H1 (cell line): ENCODE data around the gene ILK. TPM values are rescaled to one million over a fixed set of nuclear protein-coding genes. Genes with fewer than 3 reads are reported as not detected.
A peak's percentile ranks its signal among the peaks of the same experiment; 100 is the strongest.

ENCODE experiments used
- CTCF ChIA-PET: fragments of 300-600 bp; sonication (Branson Sonifier 250); formaldehyde crosslinking; loops from one replicate; lab custom pipeline; 2021; ENCODE audit not compliant: partially characterized antibody; lab: Charles Lee
- POLR2A ChIA-PET: fragments of 300-600 bp; sonication (Branson Sonifier 250); formaldehyde crosslinking; loops from one replicate; lab custom pipeline; 2021; ENCODE audit warnings: inconsistent platforms; ENCODE audit not compliant: partially characterized antibody; lab: Charles Lee
- DNase-seq, 2 experiments: peaks; one replicate each; pipeline versions ENCODE4 v3.0.0 to v3.0.0-alpha.2; 2010 to 2022; ENCODE audit warnings: low spot score in 2 of 2, low read depth in 1 of 2, mixed read lengths in 1 of 2
- FAIRE-seq: peaks from 2 replicates; lab custom pipeline; 2011; peaks lifted over from hg19 to GRCh38; lab: Jason Lieb, UNC
- H2AFZ ChIP-seq: 2 replicates; pipeline ENCODE4 v1.8.1; 2012; ENCODE audit warnings: low read length, inconsistent platforms
- H2AK5ac ChIP-seq: 2 replicates; pipeline ENCODE4 v1.6.1; 2013; ENCODE audit warnings: low read depth, low read length
- H2BK120ac ChIP-seq: replicated peaks from 2 replicates; pipeline ENCODE3; 2013; ENCODE audit warnings: low read depth, low read length, inconsistent platforms
- H2BK12ac ChIP-seq: 2 replicates; pipeline ENCODE4 v1.6.1; 2013; ENCODE audit warnings: low read depth, low read length
- H2BK15ac ChIP-seq: 2 replicates; pipeline ENCODE4 v1.6.1; 2013; ENCODE audit warnings: low read length
- H2BK20ac ChIP-seq: 2 replicates; pipeline ENCODE4 v1.6.1; 2013; ENCODE audit warnings: low read length
- H2BK5ac ChIP-seq: 2 replicates; pipeline ENCODE4 v1.6.1; 2013; ENCODE audit warnings: low read depth, low read length
- H3K14ac ChIP-seq: 2 replicates; pipeline ENCODE4 v1.6.1; 2013; ENCODE audit warnings: inconsistent platforms; ENCODE audit not compliant: insufficient read length
- H3K18ac ChIP-seq: 2 replicates; pipeline ENCODE4 v1.6.1; 2013; ENCODE audit warnings: low read length; ENCODE audit errors: extremely low read depth
- H3K23ac ChIP-seq: 2 replicates; pipeline ENCODE4 v1.6.1; 2013; ENCODE audit warnings: inconsistent platforms; ENCODE audit not compliant: insufficient read length
- H3K23me2 ChIP-seq: 2 replicates; pipeline ENCODE4 v1.6.1; 2013; ENCODE audit warnings: low read depth, low read length
- H3K27ac ChIP-seq: 2 replicates; pipeline ENCODE4 v1.6.1; 2011; ENCODE audit warnings: low read depth, low read length, inconsistent platforms
- H3K27me3 ChIP-seq, 4 experiments: replicated peaks in 1 of 4; 1 replicate in 1 of 4; 2 replicates in 3 of 4; pipeline versions ENCODE4 v1.6.1 to v1.8.1; 2011 to 2013; ENCODE audit warnings: low read length in 3 of 4, mild to moderate bottlenecking in 3 of 4, inconsistent platforms in 2 of 4, mixed read lengths in 2 of 4, moderate library complexity in 1 of 4; ENCODE audit not compliant: control insufficient read depth in 3 of 4, insufficient read depth in 3 of 4; ENCODE audit errors: extremely low read depth in 1 of 4
- H3K36me3 ChIP-seq, 4 experiments: 2 replicates each; pipeline versions ENCODE4 v1.6.1 to v1.8.1; 2011 to 2013; ENCODE audit warnings: mild to moderate bottlenecking in 4 of 4, low read length in 3 of 4, moderate library complexity in 2 of 4, control low read depth in 1 of 4, inconsistent platforms in 1 of 4; ENCODE audit not compliant: insufficient read depth in 4 of 4, control insufficient read depth in 2 of 4
- H3K4ac ChIP-seq: replicated peaks from 2 replicates; pipeline ENCODE3; 2013; ENCODE audit warnings: low read length, low read depth, mixed read lengths, inconsistent platforms; ENCODE audit not compliant: insufficient read length
- H3K4me1 ChIP-seq, 4 experiments: replicated peaks in 1 of 4; 1 replicate in 1 of 4; 2 replicates in 3 of 4; pipeline versions ENCODE4 v1.6.1 to v1.8.1; 2011 to 2013; ENCODE audit warnings: low read length in 3 of 4, inconsistent platforms in 2 of 4, mixed read lengths in 1 of 4; ENCODE audit not compliant: insufficient read depth in 4 of 4, control insufficient read depth in 3 of 4
- H3K4me2 ChIP-seq, 2 experiments: 2 replicates each; pipeline versions ENCODE4 v1.6.1 to v1.8.1; 2011 to 2013; ENCODE audit warnings: low read depth in 2 of 2, low read length in 2 of 2, control low read depth in 1 of 2, inconsistent platforms in 1 of 2, mild to moderate bottlenecking in 1 of 2; ENCODE audit not compliant: insufficient read depth in 1 of 2
- H3K4me3 ChIP-seq, 4 experiments: fragments of 200-600, 300-600 bp in 1 of 4; sonication (generic), shearing (Covaris generic), sonication (Bioruptor Twin) in 1 of 4; 2 replicates each; pipeline versions ENCODE4 v1.5.1 to v1.8.1; 2011 to 2016; ENCODE audit warnings: low read length in 4 of 4, low read depth in 3 of 4, control low read depth in 2 of 4, inconsistent platforms in 2 of 4, mild to moderate bottlenecking in 2 of 4, mixed read lengths in 1 of 4, moderate library complexity in 1 of 4; ENCODE audit not compliant: insufficient read depth in 2 of 4; ENCODE audit errors: extremely low read depth in 1 of 4
- H3K56ac ChIP-seq: replicated peaks from 2 replicates; pipeline ENCODE3; 2013; ENCODE audit warnings: low read depth, mild to moderate bottlenecking, mixed read lengths, low read length, inconsistent platforms; ENCODE audit not compliant: insufficient read length
- H3K79me1 ChIP-seq: 2 replicates; pipeline ENCODE4 v1.6.1; 2013; ENCODE audit warnings: low read depth, low read length, control low read depth
- H3K79me2 ChIP-seq, 2 experiments: 2 replicates each; pipeline versions ENCODE4 v1.6.1 to v1.8.1; 2012 to 2013; ENCODE audit warnings: low read length in 2 of 2, mild to moderate bottlenecking in 2 of 2, inconsistent platforms in 1 of 2; ENCODE audit not compliant: insufficient read depth in 2 of 2, control insufficient read depth in 1 of 2
- H3K9ac ChIP-seq, 4 experiments: replicated peaks in 1 of 4; 1 replicate in 1 of 4; 2 replicates in 3 of 4; pipeline versions ENCODE4 v1.6.1 to v1.8.1; 2011 to 2013; ENCODE audit warnings: low read depth in 3 of 4, low read length in 3 of 4, control low read depth in 2 of 4, mild to moderate bottlenecking in 2 of 4, moderate library complexity in 2 of 4, inconsistent platforms in 1 of 4; ENCODE audit errors: extremely low read depth in 1 of 4
- H3K9me3 ChIP-seq, 2 experiments: 2 replicates each; pipeline versions ENCODE4 v1.6.1 to v1.8.1; 2012 to 2013; ENCODE audit warnings: mild to moderate bottlenecking in 2 of 2, moderate library complexity in 2 of 2, control low read depth in 1 of 2, inconsistent platforms in 1 of 2, low read depth in 1 of 2, low read length in 1 of 2, mixed read lengths in 1 of 2; ENCODE audit not compliant: insufficient read depth in 2 of 2
- H4K20me1 ChIP-seq, 2 experiments: replicated peaks in 1 of 2; 2 replicates each; pipeline versions ENCODE3 to v1.8.1; 2011 to 2013; ENCODE audit warnings: inconsistent platforms in 2 of 2, low read length in 2 of 2, mild to moderate bottlenecking in 1 of 2; ENCODE audit not compliant: insufficient read depth in 2 of 2, control insufficient read depth in 1 of 2
- H4K5ac ChIP-seq: 2 replicates; pipeline ENCODE4 v1.6.1; 2013; ENCODE audit warnings: low read length, low read depth, mixed read lengths, inconsistent platforms; ENCODE audit not compliant: insufficient read length
- H4K8ac ChIP-seq: 2 replicates; pipeline ENCODE4 v1.8.0; 2013; ENCODE audit warnings: mild to moderate bottlenecking, moderate library complexity, low read length, inconsistent platforms; ENCODE audit not compliant: insufficient read depth; ENCODE audit errors: extremely low read depth
- H4K91ac ChIP-seq: replicated peaks from 2 replicates; pipeline ENCODE3; 2013; ENCODE audit warnings: low read length, mixed read lengths, inconsistent platforms; ENCODE audit not compliant: insufficient read length
- BRCA1 ChIP-seq: IDR thresholded peaks from 2 replicates; pipeline ENCODE4 v1.6.1; 2012; ENCODE audit warnings: low read depth, low read length, improper control_type of control experiment
- CTBP2 ChIP-seq: IDR thresholded peaks from 2 replicates; pipeline ENCODE4 v1.7.0; 2011; ENCODE audit warnings: borderline replicate concordance, mild to moderate bottlenecking, moderate library complexity, mixed read lengths, low read length; ENCODE audit not compliant: insufficient read depth, insufficient read length
- NANOG ChIP-seq: IDR thresholded peaks from 2 replicates; pipeline ENCODE4 v1.6.1; 2011; ENCODE audit warnings: low read length, low read depth, mild to moderate bottlenecking, inconsistent platforms; ENCODE audit not compliant: insufficient read depth, poor library complexity, severe bottlenecking
- TAF1 ChIP-seq: IDR thresholded peaks from 2 replicates; pipeline ENCODE4 v1.6.1; 2011; ENCODE audit warnings: mild to moderate bottlenecking, low read depth, low read length
- polyA plus RNA-seq, 7 experiments: library from polyadenylated mRNA; depleted of rRNA in 3 of 7; stranded (reverse) in 5 of 7; unstranded in 2 of 7; fragments of >200 nt in 5 of 7; fragments of 200-250 nt in 2 of 7; gene quantifications; 1 replicate in 5 of 7; 2 replicates in 1 of 7; 4 replicates in 1 of 7; pipeline versions ENCODE4 v1.2.1 to v1.2.3, GENCODE V29; 2011 to 2013; ENCODE audit warnings: missing spikeins in 2 of 7, mixed read lengths in 2 of 7
- total RNA-seq: library from RNA; stranded (reverse); fragmentation: NEBNext Ultra II Directional; extraction: Animal tissue kit (Norgen Biotek cat#: 25700); gene quantifications from 2 replicates; pipeline ENCODE4 v1.2.1, GENCODE V29; 2021

Gene ILK
- total and polyA plus RNA-seq, 2 of the 8 experiments (the other 6 are each of a cell fraction or from before 2014, with no cell fraction given) = 91.4 to 132 TPM

DNA sequence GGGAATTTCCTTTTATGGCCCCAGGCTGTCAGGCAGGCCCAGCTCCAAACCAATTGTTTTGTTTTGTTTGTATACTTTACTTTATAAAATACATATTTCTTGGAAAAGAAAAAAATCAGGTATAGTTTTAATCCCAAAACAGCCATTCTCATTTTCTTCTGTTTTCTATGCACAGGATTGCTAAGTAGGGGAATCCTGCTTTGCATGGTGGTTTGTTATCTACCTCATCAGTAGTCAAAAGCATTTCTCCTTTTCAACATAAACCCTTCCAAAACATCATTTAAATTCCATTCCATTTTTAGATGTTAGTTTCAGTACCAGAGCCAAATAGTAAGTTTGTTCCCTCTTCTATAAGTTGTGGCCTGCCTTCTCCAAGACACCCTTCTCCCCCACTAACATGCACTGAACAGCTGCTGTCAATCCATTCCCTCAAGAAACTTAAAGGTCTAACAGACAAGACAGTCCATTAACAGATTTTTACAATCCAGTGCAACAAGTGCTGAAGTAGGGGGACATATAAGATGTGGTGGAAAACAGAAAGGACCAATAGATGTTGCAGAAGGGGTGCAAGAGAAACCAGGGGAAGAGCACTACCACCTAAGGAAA, 3.7 kb downstream of the ILK start:
- H3K14ac ChIP-seq = no peak overlapping the region
- DNase-seq (peak in 1 of 2 experiments; percentile 14), FAIRE-seq (no peak)
- H3K36me3 ChIP-seq = peaks cover 17 to 36% (median 31%) of the 10 kb centered on the region in 4 experiments
- no peak overlapping the region for H3K18ac ChIP-seq
- H3K9ac ChIP-seq = peak overlapping the region in 2 of 4 experiments; percentile 3 to 40; a peak in 2 of 7 replicates
- H3K4me1 ChIP-seq = peaks cover 8 to 29% (median 12%) of the 10 kb centered on the region in 4 experiments
- CTCF ChIA-PET = interaction anchor here (0.8 to 2.2 kb wide), 6 partner anchors 10 to 98 kb away, joined by 3 to 10 read pairs (median 4); partner anchors contain the start of genes MRPL17 and TPP1
- H4K20me1 ChIP-seq = no peaks in the 10 kb centered on the region
- H3K4me3 ChIP-seq = peak overlapping the region in 1 of 4 experiments; percentile 27; a peak in 1 of 8 replicates
- peak overlapping the region; percentile 53 to 54; a peak in 2 of 4 replicates for H3K4me2 ChIP-seq
- no peak overlapping the region for H3K56ac ChIP-seq
- H2BK5ac ChIP-seq = no peak overlapping the region
- H4K8ac ChIP-seq = no peak overlapping the region
- TF ChIP-seq CTBP2 (no peak), BRCA1 (no peak), TAF1 (0 out of 2 replicates have a peak, but pooled peaks have one; percentile 0), NANOG (no peak)
- no peaks in the 10 kb centered on the region for H3K27me3 ChIP-seq
- POLR2A ChIA-PET = interaction anchor here (0.7 to 4.8 kb wide), 17 partner anchors 9 to 135 kb away, joined by 3 to 31 read pairs (median 4); partner anchors contain the start of genes ARFIP2, TIMM10B, TPP1 and TRIM3
- H2AFZ ChIP-seq = no peak overlapping the region
- H4K5ac ChIP-seq = no peak overlapping the region
- no peak overlapping the region for H3K23ac ChIP-seq
- peak overlapping the region; percentile 76; the same call in 1 of the 2 replicates for H3K27ac ChIP-seq
- no peak overlapping the region; the same call in 1 of the 2 replicates for H2BK15ac ChIP-seq
- peaks cover 10% of the 10 kb centered on the region; the same call in 1 of the 2 replicates for H3K79me1 ChIP-seq
- no peak overlapping the region for H2BK12ac ChIP-seq
- H2BK120ac ChIP-seq = no peak overlapping the region
- H3K23me2 ChIP-seq = peaks cover 21% of the 10 kb centered on the region
- peak overlapping the region; percentile 29 for H4K91ac ChIP-seq
- no peak overlapping the region for H3K4ac ChIP-seq
- no peak overlapping the region for H2AK5ac ChIP-seq
- peak overlapping the region; percentile 51; the same call in 1 of the 2 replicates for H2BK20ac ChIP-seq
- H3K79me2 ChIP-seq = peaks cover 0 to 50% of the 10 kb centered on the region in 2 experiments; a peak in 3 of 4 replicates
- H3K9me3 ChIP-seq = no peaks in the 10 kb centered on the region
